NCI-H2227 (cell line): ENCODE results near the gene CNTRL.

Experiments
- DNase-seq: peaks from one replicate; lab custom pipeline; 2025; ENCODE audit not compliant: unreplicated experiment; lab: John Stamatoyannopoulos, UW

The CNTRL gene

GRCh38 chr9:121225240-121225639, 150.5 kb downstream of the CNTRL start:
- peak; percentile 34 for DNase-seq

- DNase-seq, result no peak
Measured at GRCh38 chr9:121226175-121226574, 151.4 kb downstream of the CNTRL start.
